ENCODE measurements around the gene MIER1.
"Not testable (repeated sequence)": the region's sequence is repeated elsewhere in the genome, so short reads cannot be mapped to it uniquely, and the experiment has no call there.

- TF ChIP-seq CTCF (IDR thresholded peaks at IDR 0.05); POLR2AphosphoS5 (IDR thresholded peaks at IDR 0.05); POLR2A (IDR thresholded peaks at IDR 0.05); EP300 (IDR thresholded peaks at IDR 0.05; ENCODE audit: low read depth): not testable (repeated sequence)
Observed at GRCh38 chr1:66979621-66980020, 54.8 kb downstream of the MIER1 start.
